HG02588 (cell line): ENCODE results near the gene DUSP15.

Experiments
- ATAC-seq: cut with Tn5 transposase; IDR thresholded peaks from one replicate; pipeline ENCODE4 v1.9.1; 2021; ENCODE audit warnings: mild to moderate bottlenecking, moderate library complexity; ENCODE audit not compliant: unreplicated experiment

The DUSP15 gene

DNA sequence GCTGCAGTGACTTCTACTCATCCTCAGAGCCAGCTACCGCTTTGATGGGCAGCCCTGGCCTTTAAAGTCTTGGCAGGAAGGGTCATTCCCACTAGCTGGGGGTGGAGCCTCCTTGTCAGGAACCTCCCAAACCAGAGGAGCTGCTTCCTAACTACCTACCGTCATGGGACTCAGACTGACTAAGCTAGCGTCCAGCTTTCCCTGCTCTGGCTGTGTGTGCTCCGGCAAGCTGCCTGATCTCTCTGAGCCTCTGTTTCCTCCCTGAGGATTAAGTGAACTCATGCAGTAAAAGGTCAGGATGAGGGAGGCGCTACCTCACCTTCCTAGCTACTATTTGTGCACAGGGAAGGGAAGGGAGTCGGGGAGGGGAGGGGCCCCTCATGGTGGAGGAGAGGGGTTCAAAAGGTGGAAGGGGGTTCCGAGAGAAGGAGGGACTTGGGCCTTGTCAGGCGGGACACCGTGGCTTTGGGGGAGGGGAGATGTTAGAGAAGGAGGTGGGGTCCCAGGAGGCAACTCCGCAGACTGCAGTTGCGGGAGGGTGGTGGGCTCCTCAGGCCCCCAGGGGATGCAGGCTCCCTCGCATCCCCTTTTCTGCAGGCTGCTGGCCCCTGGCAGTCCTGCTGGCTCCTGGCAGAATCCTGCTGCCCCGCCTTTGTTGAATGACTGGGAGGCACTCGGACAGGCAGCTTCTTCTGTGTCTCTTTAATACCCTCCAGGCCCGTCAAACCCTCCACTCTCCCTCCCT is 9.8 kb downstream of the DUSP15 start:
- ATAC-seq: no peak

DNA sequence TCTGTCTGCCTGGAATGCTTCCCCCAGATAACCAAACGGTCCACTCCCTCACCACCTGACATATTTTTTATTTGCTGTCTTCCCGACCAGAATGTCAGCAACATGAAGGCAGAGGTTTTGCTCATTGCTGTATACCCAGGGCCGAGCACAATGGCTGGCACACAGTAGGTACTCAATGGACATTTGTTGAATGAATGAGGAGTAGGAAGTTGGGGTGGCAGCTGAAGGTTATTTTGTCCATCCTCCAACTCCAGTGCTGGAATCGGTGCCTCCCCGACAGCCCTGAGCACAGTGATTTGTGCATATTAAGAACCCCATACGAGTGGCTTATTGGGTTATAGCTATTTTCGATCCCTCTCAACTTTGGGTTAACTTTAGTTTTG is 10.3 kb downstream of the DUSP15 start:
- no peak for ATAC-seq

DNA sequence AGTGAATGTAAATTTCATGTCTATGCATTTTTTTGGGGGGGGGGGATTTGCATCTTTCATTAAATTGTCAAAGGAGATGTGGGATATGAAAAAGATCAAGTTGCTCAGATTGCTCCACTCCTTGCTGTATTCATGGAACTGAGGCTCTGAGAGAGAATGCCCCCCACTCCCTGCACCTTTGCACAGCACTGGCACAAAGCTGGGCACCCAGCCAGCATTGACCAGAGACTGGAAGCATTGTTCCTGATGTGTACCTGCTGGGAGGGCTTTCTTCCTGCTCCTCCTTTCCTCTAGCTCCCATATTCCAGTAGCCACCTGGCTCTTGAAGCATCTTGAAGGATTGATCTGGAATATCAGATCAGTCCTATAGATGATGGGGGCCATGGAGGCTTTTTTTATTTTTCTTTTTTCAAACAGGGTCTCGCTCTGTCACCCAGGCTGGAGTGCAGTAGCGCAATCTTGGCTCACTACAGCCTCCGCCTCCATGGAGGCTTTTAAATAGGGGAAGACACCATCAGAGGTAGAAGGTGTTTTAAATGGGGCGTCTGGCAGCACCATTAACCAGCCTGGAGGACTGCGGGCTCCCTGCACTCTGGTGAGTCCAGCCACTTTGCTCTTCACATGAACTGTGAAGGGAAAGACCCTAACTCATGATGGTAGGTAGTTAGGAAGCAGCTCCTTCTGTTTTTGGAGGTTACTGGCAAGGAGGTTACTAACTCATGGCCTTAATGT is 10.9 kb downstream of the DUSP15 start:
- ATAC-seq: no peak

DNA sequence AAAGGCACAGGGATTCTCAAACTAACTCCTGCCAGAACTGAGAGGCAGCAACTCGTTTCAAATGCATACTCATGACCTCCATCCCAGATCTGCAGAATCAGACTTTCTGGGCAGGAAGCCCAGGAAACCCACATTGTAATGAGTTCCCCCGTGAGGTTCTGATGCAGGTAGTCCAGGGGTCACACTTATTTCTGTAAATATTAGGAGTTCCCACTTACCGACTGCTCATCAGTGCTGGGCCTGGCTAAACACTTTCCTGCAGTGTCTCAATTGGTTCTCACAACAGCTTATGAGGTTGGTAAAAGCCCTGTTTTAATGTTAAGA is 11.6 kb downstream of the DUSP15 start:
- no peak for ATAC-seq

DNA sequence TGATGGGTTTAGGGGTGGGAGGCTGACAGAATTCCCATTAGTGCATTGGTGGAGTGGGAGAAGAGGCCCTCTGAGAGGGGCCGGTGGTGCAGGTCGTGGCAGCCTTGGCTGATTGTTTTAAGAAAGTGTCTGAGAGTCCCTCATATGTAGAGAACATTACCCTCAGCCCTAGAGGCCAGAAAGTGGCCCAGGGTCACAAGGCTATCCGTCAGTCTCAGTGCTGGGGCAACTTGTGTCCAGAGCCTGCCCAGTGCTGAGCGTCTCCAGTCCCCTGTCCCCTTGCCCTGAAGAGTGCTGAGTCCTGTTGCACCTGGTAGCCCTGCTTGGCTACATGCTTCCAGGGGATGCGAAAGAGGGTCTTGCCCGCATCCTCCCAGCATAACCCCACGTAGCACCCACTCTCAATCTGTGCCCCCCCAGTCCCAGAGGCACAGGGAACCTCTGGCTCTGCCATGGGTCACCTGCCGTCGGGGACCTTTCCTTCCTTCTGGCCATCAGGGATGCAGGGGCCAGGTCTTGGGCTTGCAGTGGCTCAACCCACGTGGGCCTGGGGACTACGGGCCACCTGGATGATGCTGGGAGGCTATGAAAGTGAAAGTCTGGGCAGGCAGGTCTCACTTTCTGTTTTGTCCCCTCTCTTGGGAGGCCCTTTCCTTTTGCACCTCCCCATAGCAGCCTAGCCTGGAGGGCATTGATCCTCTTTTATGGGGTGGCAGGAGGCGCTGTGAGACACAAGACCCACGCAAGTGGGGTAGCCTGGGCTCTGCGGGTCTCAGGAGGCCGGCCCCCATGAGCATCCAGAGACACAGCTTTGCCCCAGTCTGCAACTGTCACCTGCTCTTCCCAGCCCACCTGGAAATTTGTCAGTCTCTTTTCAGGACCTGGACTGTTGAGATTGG is 12.2 kb downstream of the DUSP15 start:
- ATAC-seq: no peak

DNA sequence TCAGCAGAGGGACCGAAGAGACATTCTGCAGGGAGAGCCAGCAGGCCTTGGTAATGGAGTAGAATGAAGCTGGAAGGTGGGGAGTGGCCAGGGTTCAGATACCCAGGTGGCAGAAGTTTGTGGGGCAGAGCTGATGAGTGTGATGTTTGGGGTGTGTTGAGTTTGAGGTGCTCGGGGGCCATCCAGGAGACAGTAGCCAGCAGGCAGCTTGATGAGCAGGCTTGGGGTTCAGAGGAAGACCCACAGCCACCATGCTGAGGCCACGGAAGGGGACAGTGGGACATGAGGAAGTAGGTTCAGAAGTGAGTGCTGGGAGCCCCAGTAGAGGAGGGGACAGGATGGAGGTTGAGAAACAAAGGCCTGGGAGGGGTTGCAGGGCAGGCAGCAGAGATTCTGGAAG is 13.8 kb downstream of the DUSP15 start:
- ATAC-seq: no peak

DNA sequence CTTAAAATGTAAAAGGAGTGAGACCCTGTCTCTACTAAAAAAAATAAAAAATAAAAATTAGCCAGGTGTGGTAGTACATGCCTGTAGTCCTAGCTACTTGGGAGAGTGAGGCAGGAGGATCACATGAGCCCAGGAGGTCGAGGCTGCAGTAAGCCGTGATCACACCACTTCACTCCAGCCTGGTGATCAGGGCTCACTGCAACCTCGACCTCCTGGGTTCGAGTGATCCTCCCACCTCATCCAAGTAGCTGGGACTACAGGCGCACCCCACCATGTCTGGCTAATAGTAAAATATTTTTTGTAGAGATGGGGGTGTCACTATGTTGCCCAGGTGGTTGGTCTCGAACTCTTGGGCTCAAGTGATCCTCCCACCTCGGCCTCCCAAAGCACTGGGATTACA is 16.8 kb downstream of the DUSP15 start:
- ATAC-seq: no peak

DNA sequence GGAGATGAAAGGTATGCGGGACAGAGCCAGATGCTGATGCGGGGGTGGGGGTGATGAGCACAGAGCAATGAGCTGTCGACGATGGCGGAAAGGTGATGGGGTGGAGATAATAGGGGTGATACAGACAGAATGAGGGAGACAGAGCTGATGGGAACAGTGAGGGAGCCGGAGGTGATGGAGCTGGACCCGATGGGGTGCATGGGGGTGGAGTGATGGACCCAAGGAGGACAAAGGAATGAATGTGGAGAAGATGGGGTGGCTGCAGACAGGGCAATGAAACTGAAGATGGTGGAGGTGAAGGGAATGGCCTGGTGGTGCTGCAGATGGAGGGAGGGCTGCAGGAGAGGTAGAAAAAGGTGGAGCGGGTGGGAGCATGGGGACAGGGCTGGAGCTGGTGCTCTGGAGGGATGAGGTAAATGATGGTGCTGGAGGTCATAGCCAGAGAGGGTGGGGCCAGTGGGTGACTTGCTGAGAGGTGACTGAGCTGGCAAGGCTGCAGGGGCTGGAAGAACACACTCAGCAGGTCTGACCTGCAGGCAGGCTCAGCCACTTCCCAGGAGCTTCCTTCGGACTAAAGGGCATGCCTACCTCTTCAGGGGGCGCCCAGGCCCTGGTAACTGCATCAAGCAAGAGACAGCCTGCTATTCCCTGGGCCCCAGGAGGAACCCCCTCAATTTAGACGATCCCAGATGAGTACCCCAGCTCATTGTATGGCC is 18.9 kb downstream of the DUSP15 start:
- no peak for ATAC-seq

DNA sequence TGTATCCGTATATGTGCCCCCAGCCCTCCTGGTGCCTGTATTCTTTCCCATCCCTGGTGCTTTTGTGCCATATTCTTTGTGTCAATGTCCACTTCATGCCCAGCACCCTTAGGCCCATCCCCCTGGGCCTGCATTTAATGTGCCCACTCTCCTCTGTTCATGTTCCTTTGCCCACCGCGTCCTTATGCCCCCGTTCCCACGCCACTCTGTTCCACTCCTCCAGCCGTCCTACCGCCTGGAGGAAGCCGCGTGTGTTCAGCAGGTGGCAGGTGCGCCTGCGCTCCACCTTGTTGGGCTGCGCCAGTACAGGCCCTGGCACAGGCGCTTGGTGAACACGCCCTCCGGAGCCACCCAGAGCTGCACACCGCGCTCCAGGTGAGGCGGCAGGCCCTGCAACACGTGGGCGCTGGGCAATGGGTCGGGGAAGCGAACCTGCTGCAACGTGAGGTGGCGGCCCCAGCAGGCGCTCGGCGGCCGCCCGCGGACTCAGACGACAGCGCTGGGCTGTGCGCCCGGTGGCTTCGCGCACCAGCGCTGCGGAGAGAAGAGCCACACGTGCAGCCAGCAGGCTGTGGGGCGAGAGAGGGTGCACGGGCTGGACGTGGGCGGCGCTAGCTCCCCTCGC is 20.9 kb downstream of the DUSP15 start:
- ATAC-seq: no peak

DNA sequence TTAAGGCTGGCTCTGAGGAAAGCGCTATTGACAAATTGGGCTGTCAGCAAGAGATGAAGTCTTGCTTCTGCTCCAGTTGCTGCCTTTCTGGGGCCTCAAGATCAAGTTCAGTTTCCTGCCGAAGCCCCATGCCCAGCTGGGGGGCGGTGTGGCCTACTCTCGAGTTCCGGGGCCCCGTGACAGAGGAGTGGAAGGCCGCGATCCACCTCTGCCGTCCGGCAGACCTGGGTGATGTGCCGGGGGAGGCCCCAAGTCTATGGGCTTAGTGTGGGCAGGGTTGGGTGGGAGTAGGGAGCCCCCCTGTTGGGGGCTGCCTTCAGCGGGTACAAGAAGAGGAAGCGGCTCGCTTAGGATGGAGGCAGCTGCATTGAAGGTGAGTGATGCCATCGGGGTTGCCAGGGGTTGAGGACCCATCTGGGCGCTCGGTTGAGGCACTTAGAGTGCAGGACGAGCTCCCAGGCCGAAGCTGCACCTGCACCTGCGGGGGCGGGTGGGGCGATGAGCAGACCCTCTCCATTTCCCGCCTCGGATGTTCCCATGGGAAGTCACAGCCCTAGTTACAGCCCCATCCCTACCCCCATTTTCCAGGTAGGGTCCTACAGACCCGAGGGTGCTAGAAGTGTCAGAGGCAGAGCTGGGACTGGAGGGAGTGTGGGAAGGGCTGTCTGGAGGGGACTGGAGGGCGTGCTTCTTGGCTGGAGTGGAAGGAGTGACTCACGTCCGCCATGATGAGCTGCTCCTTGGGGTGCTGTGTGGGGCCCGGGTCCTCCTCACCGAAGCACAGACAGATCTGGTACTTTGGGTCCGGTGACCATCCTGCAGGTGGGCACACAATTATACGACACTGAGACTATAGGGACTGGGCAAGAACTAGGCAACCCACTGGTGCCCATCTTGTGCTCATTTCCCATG is 22.0 kb downstream of the DUSP15 start:
- ATAC-seq: no peak

DNA sequence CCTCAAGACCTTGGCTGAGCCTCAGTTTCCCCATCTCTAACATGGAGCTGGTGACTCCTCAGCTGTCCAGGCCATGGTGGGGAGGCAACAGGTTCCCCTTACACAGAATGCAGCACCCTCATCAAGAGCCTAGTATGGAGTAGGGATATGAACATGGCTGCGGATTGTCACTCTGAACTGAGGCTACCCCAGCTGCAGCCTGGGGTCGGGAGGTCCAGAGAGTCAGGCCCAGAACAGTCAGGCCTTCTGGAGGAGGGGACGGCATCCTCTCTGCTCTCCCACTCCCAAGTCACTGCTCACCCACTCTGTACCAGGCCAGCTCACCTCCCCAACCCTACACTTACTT is 23.6 kb downstream of the DUSP15 start:
- ATAC-seq: no peak

DNA sequence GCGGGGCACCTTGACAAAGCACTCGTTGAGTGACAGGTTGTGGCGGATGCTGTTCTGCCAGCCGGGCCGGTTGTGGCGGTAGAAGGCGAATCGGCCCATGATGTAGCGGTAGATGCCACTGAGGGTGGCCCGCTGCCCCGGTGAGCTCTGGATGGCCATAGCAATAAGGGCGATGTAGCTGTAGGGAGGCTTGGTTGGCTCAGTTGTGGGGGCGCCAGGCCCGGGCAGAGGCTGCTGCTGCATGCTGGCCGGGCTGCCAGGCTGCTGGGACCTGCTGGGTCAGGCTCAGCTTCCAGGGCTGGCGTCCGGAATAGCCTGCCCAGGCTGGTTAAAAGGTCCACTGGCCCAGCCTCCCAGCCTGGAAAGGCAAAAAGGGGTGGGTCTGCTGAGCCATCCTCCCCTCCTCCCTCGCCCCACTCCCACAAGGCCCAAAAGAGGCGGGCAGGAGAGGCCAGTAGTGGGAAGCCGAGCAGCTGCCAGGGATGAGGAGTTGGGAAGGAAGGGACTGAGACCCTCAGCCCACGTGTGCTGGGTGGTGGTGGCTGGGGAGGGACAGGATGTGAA is 24.9 kb downstream of the DUSP15 start, which contains the start of gene FOXS1:
TSS of gene FOXS1 (minus strand) at position 305 of the 564 bp plus-strand sequence. CDS start at position 243, 62 bp downstream.
- no peak for ATAC-seq

DNA sequence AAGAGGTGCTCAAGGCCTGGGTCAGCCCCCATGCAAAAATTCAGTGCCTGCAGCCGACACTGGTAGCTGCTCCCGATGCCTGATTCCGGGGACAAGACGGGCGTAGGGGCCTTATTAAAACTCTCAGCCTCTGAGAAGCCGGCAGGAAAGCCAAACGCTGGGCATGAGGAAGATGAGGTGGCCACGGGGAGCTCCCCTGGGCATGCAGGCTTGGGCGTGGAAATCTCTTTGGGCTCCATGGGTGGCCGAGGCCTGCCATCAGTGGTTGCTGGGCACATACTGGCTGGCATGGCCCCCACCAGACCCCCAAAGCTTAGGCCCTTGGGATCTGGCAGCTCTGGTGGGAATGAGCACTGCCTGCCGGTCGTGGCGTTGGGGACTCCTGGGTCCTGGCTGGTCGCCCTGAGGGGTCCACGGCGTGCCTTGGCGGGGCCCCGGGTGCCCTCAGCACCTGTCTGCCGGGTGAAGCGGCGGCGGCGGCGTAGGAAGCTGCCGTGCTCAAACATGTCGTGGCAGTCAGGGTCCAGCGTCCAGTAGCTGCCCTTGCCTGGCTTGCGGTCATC is 25.5 kb downstream of the DUSP15 start:
- ATAC-seq: no peak

DNA sequence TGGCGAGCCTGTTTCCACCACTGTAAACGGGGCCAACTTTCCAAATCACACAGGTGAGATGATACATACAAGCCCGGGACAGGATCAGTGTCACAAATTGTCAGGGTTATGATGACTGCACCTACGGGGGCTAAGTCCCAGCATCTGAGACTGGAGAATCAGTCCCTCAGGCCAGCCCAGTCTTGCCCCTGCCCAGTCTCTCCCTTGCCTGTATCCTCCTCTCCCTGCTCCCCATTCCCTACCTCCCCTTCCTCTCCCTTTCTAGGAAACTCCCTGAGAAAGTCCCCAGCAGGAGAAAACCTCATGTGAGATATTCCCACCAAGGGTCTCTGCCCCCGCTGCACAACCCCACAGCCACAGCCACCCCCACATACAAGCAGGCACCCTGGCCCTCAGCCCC is 26.4 kb downstream of the DUSP15 start:
- no peak for ATAC-seq

DNA sequence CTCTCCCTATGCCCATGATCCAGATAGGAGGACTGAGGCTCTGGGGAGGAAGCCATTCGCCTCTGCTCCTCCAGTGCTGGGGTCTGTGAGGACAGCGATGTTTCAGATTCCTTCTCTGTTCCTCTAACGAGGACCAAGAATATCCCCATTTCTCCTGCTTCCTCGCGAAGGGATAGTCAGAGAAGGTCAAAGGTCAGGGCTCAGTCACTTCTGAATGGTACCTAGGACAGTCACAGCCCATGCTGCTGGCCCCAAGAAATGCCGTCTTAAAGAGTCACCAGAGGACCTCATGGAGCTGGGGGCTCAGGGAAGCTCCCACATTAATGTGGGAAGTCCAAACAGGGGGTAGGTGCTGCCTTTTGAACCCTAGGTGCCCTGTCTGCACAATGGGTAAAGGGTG is 27.0 kb downstream of the DUSP15 start:
- no peak for ATAC-seq

DNA sequence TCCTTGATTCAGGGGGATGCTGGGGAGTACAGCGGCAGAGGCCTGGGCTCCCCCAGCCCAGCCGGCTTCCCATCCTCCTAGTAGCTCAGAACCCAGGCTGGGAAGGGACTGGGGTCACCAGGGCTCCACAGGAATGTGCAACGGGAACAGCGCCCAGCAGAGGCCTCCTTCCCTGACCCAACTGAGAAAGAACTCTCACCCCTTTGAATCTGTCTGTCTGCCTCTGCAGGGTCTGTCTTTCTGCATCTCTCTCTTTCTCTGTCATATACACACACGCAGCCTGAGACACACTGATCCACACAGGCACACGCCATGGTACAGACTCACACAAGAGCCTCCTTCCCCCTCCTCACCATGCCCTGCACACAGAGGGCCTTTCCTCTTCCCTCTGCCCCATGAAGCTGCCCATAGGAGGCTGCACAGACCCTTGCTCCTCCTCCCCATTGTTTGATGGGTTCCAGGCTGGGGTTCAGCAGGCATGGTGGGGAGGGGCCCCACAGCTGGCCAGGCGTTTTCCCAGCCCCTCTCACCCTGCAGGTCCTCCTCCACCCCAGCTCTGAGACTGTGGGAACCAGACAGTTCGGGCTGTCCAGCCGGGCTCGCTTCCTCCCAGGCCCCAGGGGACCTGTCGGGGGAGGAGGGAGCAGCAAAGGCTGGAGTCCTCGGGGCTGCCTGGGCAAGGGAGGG is 27.7 kb downstream of the DUSP15 start:
- no peak for ATAC-seq

DNA sequence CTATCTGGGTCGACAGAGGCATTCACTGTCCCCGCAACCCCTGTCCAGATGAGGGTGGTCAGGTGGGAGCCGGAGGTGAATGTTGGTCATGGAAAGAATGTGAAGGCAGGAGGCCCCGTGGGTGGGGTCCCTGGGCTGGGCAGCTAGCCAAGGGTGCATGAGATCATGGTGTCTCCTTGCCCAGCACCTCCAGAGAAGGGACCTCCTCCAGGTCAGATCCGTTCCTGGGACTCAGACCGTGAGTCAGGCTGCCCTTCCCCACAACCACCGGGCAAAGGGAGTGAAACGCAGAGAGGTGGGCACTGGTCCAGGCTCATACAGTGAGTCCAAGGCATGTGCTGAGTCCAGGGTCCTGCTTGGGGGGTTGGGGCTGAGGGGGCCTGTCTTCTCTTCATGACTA is 28.4 kb downstream of the DUSP15 start:
- no peak for ATAC-seq
